Panc1 (cell line): Measurements from ENCODE around the gene RGS9. TPM values are rescaled to one million over a fixed set of nuclear protein-coding genes. Genes with fewer than 3 reads are reported as not detected.

ENCODE experiments used
- ATAC-seq: fragments of 200-7000 bp; cut with Tn5 transposase; 2 replicates; pipeline ENCODE4 v1.9.1; 2020; ENCODE audit warnings: mild to moderate bottlenecking, moderate library complexity
- BruUV-seq: library from RNA; stranded (reverse); fragments of 400-500 nt; replicated peaks from 2 replicates; lab custom pipeline; 2021; lab: Mats Ljungman, UMichigan
- CTCF ChIA-PET: fragments of 300-600 bp; sonication (Branson Sonifier 250); formaldehyde crosslinking; loops from one replicate; lab custom pipeline; 2022; ENCODE audit warnings: antibody characterized with exemption; lab: Charles Lee
- POLR2A ChIA-PET: fragments of 300-600 bp; sonication (Branson Sonifier 250); formaldehyde crosslinking; loops from one replicate; lab custom pipeline; 2022; ENCODE audit warnings: antibody characterized with exemption; lab: Charles Lee
- DNase-seq: peaks from one replicate; pipeline ENCODE4 v3.0.0-alpha.2; 2010; ENCODE audit warnings: low read depth, low spot score
- H3K27ac ChIP-seq: 2 replicates; pipeline ENCODE4 v1.5.1; 2011; ENCODE audit warnings: mild to moderate bottlenecking, low read length, inconsistent platforms
- H3K27me3 ChIP-seq: fragments of 200-500 bp; sonication (Bioruptor generic); 2 replicates; pipeline ENCODE4 v1.6.0; 2014; ENCODE audit warnings: low read length, inconsistent platforms; ENCODE audit not compliant: control insufficient read depth, insufficient read depth
- H3K36me3 ChIP-seq: fragments of 200-500 bp; sonication (Bioruptor generic); 2 replicates; pipeline ENCODE4 v1.5.1; 2014; ENCODE audit warnings: inconsistent platforms, mild to moderate bottlenecking, low read length, moderate library complexity; ENCODE audit not compliant: control insufficient read depth, insufficient read depth
- H3K4me1 ChIP-seq: 2 replicates; pipeline ENCODE4 v1.5.1; 2011; ENCODE audit warnings: inconsistent platforms, mild to moderate bottlenecking, low read length, moderate library complexity; ENCODE audit not compliant: control insufficient read depth, insufficient read depth
- H3K4me3 ChIP-seq, 2 experiments: 2 replicates each; pipeline ENCODE4 v1.5.1; 2011 to 2012; ENCODE audit warnings: low read depth in 2 of 2, low read length in 2 of 2, mild to moderate bottlenecking in 2 of 2, inconsistent platforms in 1 of 2, moderate library complexity in 1 of 2
- H3K9me3 ChIP-seq: fragments of 200-500 bp; sonication (Bioruptor generic); 2 replicates; pipeline ENCODE4 v1.5.1; 2014; ENCODE audit warnings: low read depth, mild to moderate bottlenecking, inconsistent platforms, low read length, moderate library complexity; ENCODE audit not compliant: control insufficient read depth, insufficient read depth
- POLR2AphosphoS5 ChIP-seq: IDR thresholded peaks from 2 replicates; pipeline ENCODE4 v1.6.1; 2012; ENCODE audit warnings: mild to moderate bottlenecking, low read depth, low read length, moderate library complexity
- SIN3A ChIP-seq: IDR thresholded peaks from 2 replicates; pipeline ENCODE4 v1.6.1; 2012; ENCODE audit warnings: low read depth, mild to moderate bottlenecking, low read length, moderate library complexity, borderline replicate concordance; ENCODE audit not compliant: insufficient read depth
- TCF7L2 ChIP-seq: IDR thresholded peaks from 2 replicates; pipeline ENCODE4 v1.6.1; 2011; ENCODE audit warnings: mild to moderate bottlenecking, low read depth, low read length, inconsistent platforms
- in situ Hi-C: cut with HindIII; loops from 2 replicates; pipeline ENCODE4 v1.10.0; 2016; ENCODE audit warnings: low sequenced_read_pairs, low pct_unique_long_range_greater_than_20kb
- intact Hi-C: fragments of 100-400 bp; cut with micrococcal nuclease; formaldehyde crosslinking; loops from one replicate; pipeline ENCODE4 v1.10.0; 2022; ENCODE audit not compliant: unreplicated experiment
- total RNA-seq: library from RNA; stranded (reverse); gene quantifications from one replicate; pipeline ENCODE4 v1.2.1, GENCODE V29; 2021; ENCODE audit not compliant: unreplicated experiment
- TF ChIP-seq, protein P1 (sequence below), 2 experiments: IDR thresholded peaks; 2 replicates each; pipeline ENCODE4 v1.6.1; 2011 to 2012; ENCODE audit warnings: low read depth in 2 of 2, control low read depth in 1 of 2, low read length in 1 of 2, mild to moderate bottlenecking in 1 of 2, moderate library complexity in 1 of 2; ENCODE audit not compliant: insufficient read depth in 1 of 2
- TF ChIP-seq, protein P2 (sequence below): fragments of 450-650 bp; IDR thresholded peaks from 2 replicates; pipeline ENCODE4 v1.5.1; 2017; ENCODE audit warnings: mild to moderate bottlenecking

RGS9 gene
- total RNA-seq, 1 experiment from 2014 or later = 3.3 TPM

DNA sequence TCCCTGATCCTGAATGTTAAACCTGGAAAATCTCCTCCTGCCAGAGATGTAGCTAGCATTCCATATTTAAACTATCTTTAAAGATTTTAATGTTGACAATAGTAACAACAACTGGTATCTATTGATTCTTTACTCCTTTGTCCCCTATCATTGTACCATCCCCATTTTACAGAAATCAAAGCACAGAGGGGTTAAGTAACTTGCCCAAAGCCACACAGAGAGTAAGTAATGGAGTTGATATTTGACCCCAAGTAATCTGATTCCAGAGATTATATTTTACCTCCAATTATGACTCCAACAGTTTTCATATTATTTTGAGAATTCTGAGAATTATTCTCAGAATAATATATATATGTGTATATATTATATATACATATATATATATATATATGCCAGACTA, 37.7 kb upstream of the RGS9 start:
- Histone ChIP-seq H3K4me1 (no peaks in the 10 kb centered on the region), H3K36me3 (no peaks in the 10 kb centered on the region), H3K4me3 (no peak overlapping the region), H3K27ac (no peak overlapping the region), H3K27me3 (no peaks in the 10 kb centered on the region), H3K9me3 (no peaks in the 10 kb centered on the region)
- in situ Hi-C loops (no loop called here), intact Hi-C loops (no loop called here)
- DNase-seq = no peak
- CTCF ChIA-PET = interaction anchor here (0.7 kb wide), 1 partner anchor 50 kb away, joined by 4 read pairs; no protein-coding TSS in a partner anchor
- ATAC-seq = no peak
- POLR2A ChIA-PET = interaction anchor here (0.7 to 1.1 kb wide), 2 partner anchors 35 to 38 kb away, joined by 3 to 4 read pairs; partner anchors contain the start of gene RGS9
- TF ChIP-seq SIN3A = no peak
- TF ChIP-seq, protein P1, sequence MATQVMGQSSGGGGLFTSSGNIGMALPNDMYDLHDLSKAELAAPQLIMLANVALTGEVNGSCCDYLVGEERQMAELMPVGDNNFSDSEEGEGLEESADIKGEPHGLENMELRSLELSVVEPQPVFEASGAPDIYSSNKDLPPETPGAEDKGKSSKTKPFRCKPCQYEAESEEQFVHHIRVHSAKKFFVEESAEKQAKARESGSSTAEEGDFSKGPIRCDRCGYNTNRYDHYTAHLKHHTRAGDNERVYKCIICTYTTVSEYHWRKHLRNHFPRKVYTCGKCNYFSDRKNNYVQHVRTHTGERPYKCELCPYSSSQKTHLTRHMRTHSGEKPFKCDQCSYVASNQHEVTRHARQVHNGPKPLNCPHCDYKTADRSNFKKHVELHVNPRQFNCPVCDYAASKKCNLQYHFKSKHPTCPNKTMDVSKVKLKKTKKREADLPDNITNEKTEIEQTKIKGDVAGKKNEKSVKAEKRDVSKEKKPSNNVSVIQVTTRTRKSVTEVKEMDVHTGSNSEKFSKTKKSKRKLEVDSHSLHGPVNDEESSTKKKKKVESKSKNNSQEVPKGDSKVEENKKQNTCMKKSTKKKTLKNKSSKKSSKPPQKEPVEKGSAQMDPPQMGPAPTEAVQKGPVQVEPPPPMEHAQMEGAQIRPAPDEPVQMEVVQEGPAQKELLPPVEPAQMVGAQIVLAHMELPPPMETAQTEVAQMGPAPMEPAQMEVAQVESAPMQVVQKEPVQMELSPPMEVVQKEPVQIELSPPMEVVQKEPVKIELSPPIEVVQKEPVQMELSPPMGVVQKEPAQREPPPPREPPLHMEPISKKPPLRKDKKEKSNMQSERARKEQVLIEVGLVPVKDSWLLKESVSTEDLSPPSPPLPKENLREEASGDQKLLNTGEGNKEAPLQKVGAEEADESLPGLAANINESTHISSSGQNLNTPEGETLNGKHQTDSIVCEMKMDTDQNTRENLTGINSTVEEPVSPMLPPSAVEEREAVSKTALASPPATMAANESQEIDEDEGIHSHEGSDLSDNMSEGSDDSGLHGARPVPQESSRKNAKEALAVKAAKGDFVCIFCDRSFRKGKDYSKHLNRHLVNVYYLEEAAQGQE (IDR thresholded peaks at IDR 0.05; ENCODE audit: insufficient read depth in 1 of 2, low read depth in 2 of 2, low read length in 1 of 2) = no peak
- no peak for TF ChIP-seq TCF7L2
- TF ChIP-seq POLR2AphosphoS5 = no peak
- TF ChIP-seq, protein P2, sequence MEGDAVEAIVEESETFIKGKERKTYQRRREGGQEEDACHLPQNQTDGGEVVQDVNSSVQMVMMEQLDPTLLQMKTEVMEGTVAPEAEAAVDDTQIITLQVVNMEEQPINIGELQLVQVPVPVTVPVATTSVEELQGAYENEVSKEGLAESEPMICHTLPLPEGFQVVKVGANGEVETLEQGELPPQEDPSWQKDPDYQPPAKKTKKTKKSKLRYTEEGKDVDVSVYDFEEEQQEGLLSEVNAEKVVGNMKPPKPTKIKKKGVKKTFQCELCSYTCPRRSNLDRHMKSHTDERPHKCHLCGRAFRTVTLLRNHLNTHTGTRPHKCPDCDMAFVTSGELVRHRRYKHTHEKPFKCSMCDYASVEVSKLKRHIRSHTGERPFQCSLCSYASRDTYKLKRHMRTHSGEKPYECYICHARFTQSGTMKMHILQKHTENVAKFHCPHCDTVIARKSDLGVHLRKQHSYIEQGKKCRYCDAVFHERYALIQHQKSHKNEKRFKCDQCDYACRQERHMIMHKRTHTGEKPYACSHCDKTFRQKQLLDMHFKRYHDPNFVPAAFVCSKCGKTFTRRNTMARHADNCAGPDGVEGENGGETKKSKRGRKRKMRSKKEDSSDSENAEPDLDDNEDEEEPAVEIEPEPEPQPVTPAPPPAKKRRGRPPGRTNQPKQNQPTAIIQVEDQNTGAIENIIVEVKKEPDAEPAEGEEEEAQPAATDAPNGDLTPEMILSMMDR = no peak
- no TSS peak for BruUV-seq

DNA sequence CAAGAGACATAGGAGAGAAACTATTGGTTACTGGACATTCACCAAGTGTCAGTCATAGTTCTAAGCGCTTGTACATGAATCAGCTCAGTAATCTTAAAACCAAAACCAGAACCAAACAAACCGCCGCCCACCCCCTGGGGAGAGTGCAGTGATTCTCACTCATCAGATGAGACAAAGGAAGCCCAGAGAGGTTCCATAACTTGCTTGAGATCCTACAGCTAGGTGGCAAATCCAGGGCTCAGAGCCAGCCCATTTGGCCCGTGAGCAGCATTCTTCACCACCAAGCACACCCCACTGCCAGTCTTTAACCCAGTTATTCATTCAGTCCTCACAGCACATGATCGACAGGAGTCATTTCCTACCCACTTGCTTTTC, 37.2 kb upstream of the RGS9 start:
- no TSS peak for BruUV-seq
- DNase-seq (peak; percentile 62), ATAC-seq (peak; percentile 75)
- Histone ChIP-seq H3K36me3 (no peaks in the 10 kb centered on the region), H3K9me3 (no peaks in the 10 kb centered on the region), H3K27me3 (no peaks in the 10 kb centered on the region), H3K4me1 (no peaks in the 10 kb centered on the region), H3K4me3 (peak overlapping the region; percentile 48 to 69), H3K27ac (peak overlapping the region; percentile 72)
- TF ChIP-seq TCF7L2 = no peak
- TF ChIP-seq, protein P2 = no peak
- TF ChIP-seq SIN3A = no peak; the same call in 1 of the 2 replicates
- TF ChIP-seq, protein P1 (IDR thresholded peaks at IDR 0.05; ENCODE audit: insufficient read depth in 1 of 2, low read depth in 2 of 2, low read length in 1 of 2) = no peak
- no peak for TF ChIP-seq POLR2AphosphoS5
- intact Hi-C loops = no loop called here
- CTCF ChIA-PET = interaction anchor here (0.5 to 1.2 kb wide), 5 partner anchors 21 to 50 kb away, joined by 4 to 5 read pairs (median 5); partner anchors contain the start of gene RGS9
- POLR2A ChIA-PET = interaction anchor here (0.6 to 1.1 kb wide), 2 partner anchors 37 to 55 kb away, joined by 4 to 5 read pairs; partner anchors contain the start of gene RGS9
- in situ Hi-C loops = no loop called here
